GM19328 (cell line): Measurements from ENCODE around the gene DRGX.

ENCODE experiments used
- ATAC-seq: cut with Tn5 transposase; IDR thresholded peaks from one replicate; pipeline ENCODE4 v1.9.1; 2021; ENCODE audit warnings: mild to moderate bottlenecking, moderate library complexity; ENCODE audit not compliant: unreplicated experiment

Gene DRGX

GRCh38 chr10:49395741-49396665, at the start of gene DRGX:
TSS of gene DRGX (minus strand) at chr10:49396089. CDS start at chr10:49395440, 649 bp downstream.
- no peak for ATAC-seq

GRCh38 chr10:49444349-49444748, 48.5 kb upstream of the DRGX start:
- ATAC-seq, result no peak

GRCh38 chr10:49442863-49443262, 47.0 kb upstream of the DRGX start:
- ATAC-seq, result no peak

- ATAC-seq, result no peak
Measured at GRCh38 chr10:49441488-49442476, 45.9 kb upstream of the DRGX start.

GRCh38 chr10:49435225-49435624, 39.3 kb upstream of the DRGX start:
- ATAC-seq, result no peak

- ATAC-seq, result no peak
Measured at GRCh38 chr10:49433069-49433468, 37.2 kb upstream of the DRGX start.

GRCh38 chr10:49431426-49431825, 35.5 kb upstream of the DRGX start:
- ATAC-seq, result no peak

- ATAC-seq, result no peak
Measured at GRCh38 chr10:49429458-49429857, 33.6 kb upstream of the DRGX start.

- no peak for ATAC-seq
Measured at GRCh38 chr10:49426490-49427360, 30.8 kb upstream of the DRGX start.

GRCh38 chr10:49419005-49419404, 23.1 kb upstream of the DRGX start:
- ATAC-seq, result no peak

- ATAC-seq, result no peak
Measured at GRCh38 chr10:49418328-49418727, 22.4 kb upstream of the DRGX start.

GRCh38 chr10:49418053-49418326, 22.1 kb upstream of the DRGX start:
- ATAC-seq, result no peak

GRCh38 chr10:49417311-49418052, 21.6 kb upstream of the DRGX start:
- ATAC-seq, result no peak

GRCh38 chr10:49415846-49416245, 20.0 kb upstream of the DRGX start:
- no peak for ATAC-seq

- ATAC-seq, result no peak
Measured at GRCh38 chr10:49415109-49415508, 19.2 kb upstream of the DRGX start.

- ATAC-seq, result no peak
Measured at GRCh38 chr10:49414496-49414895, 18.6 kb upstream of the DRGX start.

- no peak for ATAC-seq
Measured at GRCh38 chr10:49412571-49412970, 16.7 kb upstream of the DRGX start.

- ATAC-seq, result no peak
Measured at GRCh38 chr10:49410365-49411074, 14.6 kb upstream of the DRGX start.

GRCh38 chr10:49409755-49410154, 13.9 kb upstream of the DRGX start:
- no peak for ATAC-seq
